ENCODE data around the gene CAPNS2. TPM values are rescaled to one million over a fixed set of nuclear protein-coding genes. Genes with fewer than 3 reads are reported as not detected.
"Not testable (repeated sequence)": the region's sequence is repeated elsewhere in the genome, so short reads cannot be mapped to it uniquely, and the experiment has no call there.

The CAPNS2 gene
- total RNA-seq, 1 donor from 2014 or later = 2.5 TPM

GRCh38 chr16:55615071-55615470 lies 48.6 kb downstream of the CAPNS2 start:
- Mint-ChIP-seq H3K27me3 (ENCODE audit: low read depth) (peaks cover 37% of the 10 kb centered on the region), H3K9me3 (peaks cover 29% of the 10 kb centered on the region), H3K4me3 (no peak overlapping the region), H3K27ac (no peak overlapping the region), H3K4me1 (peaks cover 6% of the 10 kb centered on the region), H3K36me3 (peaks cover 2% of the 10 kb centered on the region)
- no peak for DNase-seq (ENCODE audit: low spot score in 2 of 2, unreplicated experiment in 2 of 2)
- TF ChIP-seq, protein P1, sequence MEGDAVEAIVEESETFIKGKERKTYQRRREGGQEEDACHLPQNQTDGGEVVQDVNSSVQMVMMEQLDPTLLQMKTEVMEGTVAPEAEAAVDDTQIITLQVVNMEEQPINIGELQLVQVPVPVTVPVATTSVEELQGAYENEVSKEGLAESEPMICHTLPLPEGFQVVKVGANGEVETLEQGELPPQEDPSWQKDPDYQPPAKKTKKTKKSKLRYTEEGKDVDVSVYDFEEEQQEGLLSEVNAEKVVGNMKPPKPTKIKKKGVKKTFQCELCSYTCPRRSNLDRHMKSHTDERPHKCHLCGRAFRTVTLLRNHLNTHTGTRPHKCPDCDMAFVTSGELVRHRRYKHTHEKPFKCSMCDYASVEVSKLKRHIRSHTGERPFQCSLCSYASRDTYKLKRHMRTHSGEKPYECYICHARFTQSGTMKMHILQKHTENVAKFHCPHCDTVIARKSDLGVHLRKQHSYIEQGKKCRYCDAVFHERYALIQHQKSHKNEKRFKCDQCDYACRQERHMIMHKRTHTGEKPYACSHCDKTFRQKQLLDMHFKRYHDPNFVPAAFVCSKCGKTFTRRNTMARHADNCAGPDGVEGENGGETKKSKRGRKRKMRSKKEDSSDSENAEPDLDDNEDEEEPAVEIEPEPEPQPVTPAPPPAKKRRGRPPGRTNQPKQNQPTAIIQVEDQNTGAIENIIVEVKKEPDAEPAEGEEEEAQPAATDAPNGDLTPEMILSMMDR (IDR thresholded peaks at IDR 0.05; ENCODE audit: unreplicated experiment) = no peak

DNA sequence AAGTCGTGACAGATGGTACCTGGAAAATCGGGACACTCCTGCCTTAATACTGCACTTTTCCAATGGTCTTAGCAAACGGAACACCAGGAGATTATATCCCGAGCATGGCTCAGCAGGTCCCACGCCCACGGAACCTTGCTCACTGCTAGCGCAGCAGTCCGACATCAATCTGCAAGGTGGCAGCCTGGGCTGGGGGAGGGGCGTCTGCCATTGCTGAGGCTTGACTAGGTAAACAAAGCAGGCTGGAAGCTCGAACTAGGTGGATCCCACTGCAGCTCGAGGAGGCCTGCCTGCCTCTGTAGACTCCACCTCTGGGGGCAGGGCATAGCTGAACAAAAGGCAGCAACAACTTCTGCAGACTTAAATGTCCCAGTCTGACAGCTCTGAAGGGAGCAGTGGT lies 49.2 kb downstream of the CAPNS2 start:
- not testable (repeated sequence) for H3K4me3 Mint-ChIP-seq; H3K36me3 Mint-ChIP-seq; DNase-seq (ENCODE audit: low spot score in 2 of 2, unreplicated experiment in 2 of 2); H3K4me1 Mint-ChIP-seq; H3K27ac Mint-ChIP-seq
- H3K9me3 Mint-ChIP-seq = peaks cover 28% of the 10 kb centered on the region
- peaks cover 36% of the 10 kb centered on the region for H3K27me3 Mint-ChIP-seq (ENCODE audit: low read depth)

Other genes with a start within 250 kb of the CAPNS2 start
- 0.34 to 0.44 TPM (median 0.38 TPM) in 3 replicates for gene IRX6, start 242.5 kb upstream of the CAPNS2 start, total RNA-seq
- gene MMP2, start 87.5 kb upstream of the CAPNS2 start, total RNA-seq = 383 to 396 TPM (median 385 TPM) in 3 replicates
- 22.4 to 25.1 TPM (median 25.0 TPM) in 3 replicates for gene LPCAT2, start 57.6 kb upstream of the CAPNS2 start, total RNA-seq
- gene SLC6A2, start 89.3 kb downstream of the CAPNS2 start, total RNA-seq = 0.18 to 0.34 TPM (median 0.31 TPM) in 3 replicates

Data from mesothelial cell of epicardium (in vitro differentiated cells).